ENCODE data around the gene TUBGCP2. TPM values are rescaled to one million over a fixed set of nuclear protein-coding genes. Genes with fewer than 3 reads are reported as not detected.

Gene TUBGCP2
- total and polyA plus RNA-seq, 2 experiments from 2014 or later, result 52.3 to 70.2 TPM

DNA sequence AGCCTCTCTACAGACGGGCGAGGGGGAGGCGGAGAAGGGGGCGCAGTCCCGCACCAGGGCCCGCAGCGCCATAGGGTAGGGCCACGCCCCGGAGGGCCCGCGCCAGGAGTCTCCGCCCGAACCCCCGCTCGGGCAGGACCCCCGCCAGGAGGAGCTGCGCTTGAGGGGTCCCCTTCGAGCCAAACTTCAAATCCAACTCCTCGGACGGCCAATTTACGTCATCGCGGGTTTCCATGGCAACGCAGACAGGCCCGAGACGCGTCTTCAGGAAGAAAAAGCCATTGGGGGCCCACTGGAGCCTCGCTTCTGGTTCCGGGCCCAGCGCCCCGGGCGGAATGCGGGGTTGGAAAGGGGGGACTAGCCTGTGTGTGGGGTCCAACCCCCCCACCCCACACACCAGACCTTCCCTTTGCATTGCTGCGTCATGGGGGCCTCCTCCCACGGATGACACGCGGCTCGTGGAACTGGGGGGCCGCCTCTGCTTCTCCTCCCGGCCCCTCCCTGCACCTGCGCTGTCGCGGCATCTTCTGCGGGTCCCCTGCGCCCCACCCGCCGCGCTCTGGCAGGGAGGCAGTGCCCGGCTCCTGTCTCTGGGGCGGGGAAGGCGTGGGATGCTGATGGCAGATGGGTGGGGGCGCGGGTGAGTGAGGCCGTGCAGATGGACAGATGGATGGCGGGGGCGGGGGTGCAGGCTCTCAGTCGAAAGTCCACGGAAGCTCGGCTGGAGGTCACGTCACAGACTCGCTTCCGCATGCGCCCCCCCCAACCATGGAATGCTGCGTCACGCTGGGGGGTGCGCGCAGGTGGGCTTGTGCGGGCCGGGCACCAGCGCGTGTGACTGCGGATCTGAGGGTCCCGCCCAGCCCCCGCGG is 26.8 kb upstream of the TUBGCP2 start:
- DNase-seq (ENCODE audit: low read depth in 1 of 2, low spot score in 1 of 2), result peak in 1 of 2 donors; percentile 79
- Histone ChIP-seq H3K27ac (no peak overlapping the region), H3K36me3 (no peaks in the 10 kb centered on the region), H3K9me3 (ENCODE audit: low read depth) (no peaks in the 10 kb centered on the region), H3K4me1 (ENCODE audit: low read depth) (peaks cover 3% of the 10 kb centered on the region), H3K4me3 (peak overlapping the region; percentile 13), H3K27me3 (peaks cover 68% of the 10 kb centered on the region)
- TF ChIP-seq CTCF (IDR thresholded peaks at IDR 0.05; ENCODE audit: low read depth, low read length), result no peak

DNA sequence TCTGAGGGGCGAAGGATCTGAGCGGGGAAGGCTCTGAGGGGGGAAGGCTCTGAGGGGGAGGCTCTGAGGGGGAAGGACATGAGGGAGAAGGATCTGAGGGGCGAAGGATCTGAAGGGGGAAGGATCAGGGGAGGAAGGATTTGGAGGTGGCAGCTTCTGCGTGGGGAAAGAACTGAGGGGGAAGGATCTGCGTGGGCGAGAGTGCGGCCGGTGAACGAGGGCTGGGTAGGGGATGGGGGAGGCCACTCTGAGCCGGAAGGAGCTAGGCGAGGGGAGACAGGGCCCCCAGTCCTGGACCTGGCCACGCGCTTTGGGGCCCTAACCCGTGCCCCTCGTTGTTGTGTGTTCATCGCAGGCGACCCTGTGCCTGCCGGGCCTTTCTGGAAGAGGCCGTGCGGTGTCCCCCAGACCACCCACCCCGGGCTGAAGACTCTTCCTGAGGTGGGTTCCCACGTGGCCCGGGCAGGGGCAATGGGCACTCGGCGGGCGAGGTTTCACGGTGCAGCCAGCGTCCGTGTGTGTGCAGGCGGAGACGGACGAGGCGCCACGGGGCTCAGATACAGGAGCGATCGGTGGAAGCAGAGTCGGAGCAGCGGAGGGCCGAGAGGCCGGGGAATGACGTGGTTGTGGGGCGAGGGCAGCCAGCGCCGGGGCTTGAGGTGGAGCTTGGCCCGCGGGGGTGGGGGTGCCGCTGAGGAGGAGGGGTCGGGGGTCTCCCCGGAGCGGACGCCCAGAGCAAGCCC is 26.0 kb upstream of the TUBGCP2 start:
- TF ChIP-seq CTCF (IDR thresholded peaks at IDR 0.05; ENCODE audit: low read depth, low read length), result no peak
- Histone ChIP-seq H3K4me3 (peak overlapping the region; percentile 13), H3K27me3 (peaks cover 68% of the 10 kb centered on the region), H3K9me3 (ENCODE audit: low read depth) (no peaks in the 10 kb centered on the region), H3K36me3 (no peaks in the 10 kb centered on the region), H3K27ac (no peak overlapping the region), H3K4me1 (ENCODE audit: low read depth) (peaks cover 3% of the 10 kb centered on the region)
- DNase-seq (ENCODE audit: low read depth in 1 of 2, low spot score in 1 of 2), result peak in 1 of 2 donors; percentile 41

DNA sequence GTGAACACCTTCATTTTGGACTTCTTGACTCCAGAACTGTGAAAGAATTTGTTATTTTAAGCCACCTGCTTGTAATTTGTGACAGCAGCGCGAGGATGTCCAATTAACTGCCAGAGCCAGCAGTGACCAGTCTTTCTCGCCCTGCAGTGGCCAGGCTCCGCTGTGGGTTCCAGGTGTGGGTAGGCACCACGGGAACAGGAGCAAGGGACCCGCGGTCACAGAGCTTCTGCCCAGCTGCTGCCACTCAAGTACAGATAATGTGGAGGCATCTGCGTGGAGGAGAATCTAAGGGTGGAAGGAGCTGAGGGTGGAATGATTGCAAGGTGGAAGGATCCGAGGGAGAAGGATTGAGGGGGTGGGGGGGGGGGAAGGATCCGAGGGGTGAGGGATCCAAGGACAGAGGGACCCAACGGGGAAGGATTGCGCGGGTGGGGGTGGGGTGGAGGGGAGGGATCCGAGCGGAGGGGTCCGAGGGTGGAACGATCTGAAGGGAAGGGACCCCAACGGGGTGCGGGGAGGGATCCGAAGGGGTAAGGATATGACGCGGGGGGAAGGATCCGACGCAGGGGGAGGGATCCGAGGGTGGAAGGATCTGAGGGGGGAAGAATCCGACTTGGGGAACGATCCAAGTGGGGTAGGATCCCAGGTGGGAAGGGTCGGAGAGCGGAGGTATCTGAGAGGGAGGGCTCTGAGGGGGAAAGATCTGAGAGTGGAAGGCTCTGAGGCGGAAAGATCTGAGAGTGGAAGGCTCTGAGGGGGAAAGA is 24.4 kb upstream of the TUBGCP2 start:
- no peak overlapping the region for H3K4me3 ChIP-seq
- no peaks in the 10 kb centered on the region for H3K9me3 ChIP-seq (ENCODE audit: low read depth)
- H3K27me3 ChIP-seq, result peaks cover 82% of the 10 kb centered on the region
- no peak for TF ChIP-seq CTCF (IDR thresholded peaks at IDR 0.05; ENCODE audit: low read depth, low read length)
- no peak overlapping the region for H3K27ac ChIP-seq
- no peak for DNase-seq (ENCODE audit: low read depth in 1 of 2, low spot score in 1 of 2)
- H3K4me1 ChIP-seq (ENCODE audit: low read depth), result peaks cover 3% of the 10 kb centered on the region
- no peaks in the 10 kb centered on the region for H3K36me3 ChIP-seq

DNA sequence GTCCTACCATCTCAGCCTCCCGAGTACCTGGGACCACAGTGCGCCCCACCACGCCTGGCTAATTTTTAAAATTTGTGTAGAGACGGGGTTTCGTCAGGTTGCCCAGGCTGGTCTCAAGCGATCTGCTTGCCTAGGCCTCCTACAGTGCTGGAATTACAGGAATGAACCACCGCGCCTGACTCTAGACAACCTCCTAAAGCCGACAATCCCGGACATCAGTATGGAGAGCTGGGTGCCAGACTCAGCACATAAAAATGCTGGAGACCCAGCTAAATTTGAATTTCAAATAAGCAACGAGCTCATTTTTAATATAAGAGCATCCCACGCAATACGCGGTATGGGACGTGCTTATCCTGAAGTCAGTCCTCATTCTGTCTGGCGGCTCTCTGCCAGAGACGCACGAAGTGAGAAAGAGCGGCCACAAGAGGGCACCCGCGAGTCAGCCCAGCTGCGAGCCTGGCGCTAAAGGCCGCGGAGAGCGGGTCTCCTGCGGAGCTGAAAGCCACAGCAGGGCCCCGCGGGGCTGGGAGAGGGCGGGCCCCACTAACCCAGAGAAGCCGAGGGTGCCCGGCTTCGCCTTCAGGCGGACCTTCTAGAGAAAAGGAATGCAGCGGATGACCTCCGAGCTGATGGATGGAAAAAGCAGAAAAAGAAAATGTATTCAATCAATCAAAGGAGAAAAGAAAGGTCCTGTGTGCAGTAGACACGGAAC is 21.0 kb upstream of the TUBGCP2 start:
- peaks cover 81% of the 10 kb centered on the region for H3K27me3 ChIP-seq
- H3K27ac ChIP-seq, result no peak overlapping the region
- H3K4me1 ChIP-seq (ENCODE audit: low read depth), result peaks cover 2% of the 10 kb centered on the region
- peak; percentile 89 to 94 for DNase-seq (ENCODE audit: low read depth in 1 of 2, low spot score in 1 of 2)
- peak; percentile 95 for TF ChIP-seq CTCF (IDR thresholded peaks at IDR 0.05; ENCODE audit: low read depth, low read length)
- H3K9me3 ChIP-seq (ENCODE audit: low read depth), result no peaks in the 10 kb centered on the region
- H3K4me3 ChIP-seq, result no peak overlapping the region
- no peaks in the 10 kb centered on the region for H3K36me3 ChIP-seq

Data from cardiac muscle cell (in vitro differentiated cells and primary cell).